H9 (cell line): ENCODE results near the gene TMEM151B. TPM values are rescaled to one million over a fixed set of nuclear protein-coding genes. Genes with fewer than 3 reads are reported as not detected.

Experiments used
- DNase-seq: peaks from one replicate; pipeline ENCODE4 v3.0.0-alpha.2; 2017
- H2AFZ ChIP-seq: one replicate; pipeline ENCODE4 v1.6.1; 2013; ENCODE audit warnings: mild to moderate bottlenecking, low read length, control low read depth, moderate library complexity
- H2AK5ac ChIP-seq: 2 replicates; pipeline ENCODE4 v1.6.1; 2013; ENCODE audit warnings: low read length, control low read depth, mixed read lengths; ENCODE audit not compliant: insufficient read length
- H2BK120ac ChIP-seq: one replicate; pipeline ENCODE4 v1.6.1; 2013; ENCODE audit warnings: low read depth, mild to moderate bottlenecking, low read length, control low read depth, inconsistent platforms; ENCODE audit not compliant: poor library complexity, severe bottlenecking
- H2BK12ac ChIP-seq: 2 replicates; pipeline ENCODE4 v1.6.1; 2013; ENCODE audit warnings: low read length, control low read depth, mixed read lengths, low read depth; ENCODE audit not compliant: insufficient read length
- H2BK15ac ChIP-seq: 2 replicates; pipeline ENCODE4 v1.6.1; 2013; ENCODE audit warnings: low read depth, low read length, control low read depth
- H2BK20ac ChIP-seq: one replicate; pipeline ENCODE4 v1.6.1; 2013; ENCODE audit warnings: low read depth, mild to moderate bottlenecking, low read length, control low read depth, inconsistent platforms; ENCODE audit not compliant: poor library complexity, severe bottlenecking
- H2BK5ac ChIP-seq: 2 replicates; pipeline ENCODE4 v1.6.1; 2013; ENCODE audit warnings: low read length, control low read depth, mixed read lengths; ENCODE audit not compliant: insufficient read length
- H3K14ac ChIP-seq: 2 replicates; pipeline ENCODE4 v1.6.1; 2013; ENCODE audit warnings: low read length, control low read depth; ENCODE audit not compliant: insufficient read depth
- H3K18ac ChIP-seq: 2 replicates; pipeline ENCODE4 v1.6.1; 2013; ENCODE audit warnings: low read depth, mild to moderate bottlenecking, mixed read lengths, low read length, control low read depth; ENCODE audit not compliant: insufficient read length
- H3K23ac ChIP-seq: 2 replicates; pipeline ENCODE4 v1.6.1; 2013; ENCODE audit warnings: low read length, control low read depth, mixed read lengths, low read depth; ENCODE audit not compliant: insufficient read length
- H3K23me2 ChIP-seq: 2 replicates; pipeline ENCODE4 v1.6.1; 2013; ENCODE audit warnings: low read depth, mild to moderate bottlenecking, mixed read lengths, low read length, control low read depth; ENCODE audit not compliant: insufficient read length, poor library complexity, severe bottlenecking
- H3K27ac ChIP-seq: 2 replicates; pipeline ENCODE4 v1.5.1; 2013; ENCODE audit warnings: low read length, control low read depth, mixed read lengths, low read depth; ENCODE audit not compliant: insufficient read length
- H3K27me3 ChIP-seq: 2 replicates; pipeline ENCODE4 v1.6.1; 2013; ENCODE audit warnings: low read length, control low read depth, inconsistent platforms; ENCODE audit not compliant: insufficient read depth
- H3K4ac ChIP-seq: 2 replicates; pipeline ENCODE4 v1.6.1; 2013; ENCODE audit warnings: low read depth, mild to moderate bottlenecking, control low read depth, inconsistent platforms, low read length, moderate library complexity
- H3K4me1 ChIP-seq: 2 replicates; pipeline ENCODE4 v1.6.1; 2013; ENCODE audit warnings: low read length, control low read depth, inconsistent platforms; ENCODE audit not compliant: insufficient read depth
- H3K4me2 ChIP-seq: 2 replicates; pipeline ENCODE4 v1.6.1; 2013; ENCODE audit warnings: low read length, control low read depth, mixed read lengths; ENCODE audit not compliant: insufficient read length, insufficient read depth
- H3K56ac ChIP-seq: 2 replicates; pipeline ENCODE4 v1.6.1; 2013; ENCODE audit warnings: low read depth, mild to moderate bottlenecking, mixed read lengths, low read length, control low read depth; ENCODE audit not compliant: insufficient read length
- H3K79me1 ChIP-seq: 2 replicates; pipeline ENCODE4 v1.6.1; 2013; ENCODE audit warnings: low read depth, mild to moderate bottlenecking, moderate library complexity, low read length, control low read depth, inconsistent platforms; ENCODE audit not compliant: insufficient read depth, poor library complexity, severe bottlenecking
- H3K79me2 ChIP-seq: 2 replicates; pipeline ENCODE4 v1.6.1; 2013; ENCODE audit warnings: low read length, control low read depth, inconsistent platforms; ENCODE audit not compliant: insufficient read depth
- H3K9ac ChIP-seq: 2 replicates; pipeline ENCODE4 v1.6.1; 2013; ENCODE audit warnings: low read length, control low read depth, mixed read lengths; ENCODE audit not compliant: insufficient read length; ENCODE audit errors: extremely low read depth
- H3K9me3 ChIP-seq: one replicate; pipeline ENCODE4 v1.6.1; 2013; ENCODE audit warnings: low read depth, low read length, inconsistent platforms; ENCODE audit not compliant: control insufficient read depth
- H3T11ph ChIP-seq: one replicate; pipeline ENCODE4 v1.6.1; 2013; ENCODE audit warnings: mild to moderate bottlenecking, low read length, control low read depth, inconsistent platforms
- H4K20me1 ChIP-seq: one replicate; pipeline ENCODE4 v1.6.1; 2013; ENCODE audit not compliant: control insufficient read depth, insufficient read length, insufficient read depth
- H4K5ac ChIP-seq: 2 replicates; pipeline ENCODE4 v1.6.1; 2013; ENCODE audit warnings: low read depth, mild to moderate bottlenecking, mixed read lengths, low read length, control low read depth; ENCODE audit not compliant: insufficient read length
- H4K8ac ChIP-seq: replicated peaks from 2 replicates; pipeline ENCODE4 v1.6.1; 2013; ENCODE audit warnings: low read length, control low read depth, mixed read lengths, low read depth; ENCODE audit not compliant: insufficient read length
- H4K91ac ChIP-seq: 2 replicates; pipeline ENCODE4 v1.6.1; 2013; ENCODE audit warnings: low read depth, mild to moderate bottlenecking, moderate library complexity, mixed read lengths, low read length, control low read depth; ENCODE audit not compliant: insufficient read length
- H3K27ac Mint-ChIP-seq, 3 experiments: 2 replicates in 2 of 3; 3 replicates in 1 of 3; pipeline ENCODE4 v1.8.0; 2020 to 2021; ENCODE audit warnings: mixed read lengths in 3 of 3, mild to moderate bottlenecking in 1 of 3, moderate library complexity in 1 of 3
- H3K27me3 Mint-ChIP-seq: 2 replicates; pipeline ENCODE4 v1.8.0; 2021; ENCODE audit warnings: low read depth, mild to moderate bottlenecking, moderate library complexity, mixed read lengths
- H3K36me3 Mint-ChIP-seq, 3 experiments: 2 replicates in 2 of 3; 3 replicates in 1 of 3; pipeline ENCODE4 v1.8.0; 2020 to 2021; ENCODE audit warnings: low read depth in 3 of 3, mixed read lengths in 3 of 3; ENCODE audit not compliant: insufficient read depth in 1 of 3
- H3K4me1 Mint-ChIP-seq, 2 experiments: 2 replicates each; pipeline ENCODE4 v1.8.0; 2020; ENCODE audit warnings: mixed read lengths in 2 of 2
- H3K4me3 Mint-ChIP-seq, 2 experiments: 2 replicates in 1 of 2; 3 replicates in 1 of 2; pipeline ENCODE4 v1.8.0; 2020 to 2021; ENCODE audit warnings: mild to moderate bottlenecking in 2 of 2, mixed read lengths in 2 of 2, moderate library complexity in 1 of 2
- H3K9me3 Mint-ChIP-seq, 2 experiments: 2 replicates in 1 of 2; 3 replicates in 1 of 2; pipeline ENCODE4 v1.8.0; 2020; ENCODE audit warnings: mild to moderate bottlenecking in 2 of 2, mixed read lengths in 2 of 2, moderate library complexity in 1 of 2
- WGBS: extraction: QIAGEN DNeasy Blood & Tissue Kit; methylation state at CpG from one replicate; pipeline ENCODE4 v1.1.7; 2013; ENCODE audit warnings: missing lambda C conversion rate, low lambda C conversion rate, mixed read lengths; ENCODE audit not compliant: insufficient read length; ENCODE audit errors: extremely low coverage; 5-methylcytosine and 5-hydroxymethylcytosine counted together
- total RNA-seq: library from RNA; stranded (reverse); gene quantifications from 2 replicates; pipeline ENCODE4 v1.2.1, GENCODE V29; 2021
- TF ChIP-seq, protein P1 (sequence below): fragments of 200-600 bp; sonication (generic); conservative IDR thresholded peaks from 3 replicates; pipeline ENCODE4 v1.8.0; 2021; ENCODE audit warnings: antibody characterized with exemption, mild to moderate bottlenecking

The TMEM151B gene
- total RNA-seq, 1 experiment from 2014 or later = 2.4 TPM

DNA sequence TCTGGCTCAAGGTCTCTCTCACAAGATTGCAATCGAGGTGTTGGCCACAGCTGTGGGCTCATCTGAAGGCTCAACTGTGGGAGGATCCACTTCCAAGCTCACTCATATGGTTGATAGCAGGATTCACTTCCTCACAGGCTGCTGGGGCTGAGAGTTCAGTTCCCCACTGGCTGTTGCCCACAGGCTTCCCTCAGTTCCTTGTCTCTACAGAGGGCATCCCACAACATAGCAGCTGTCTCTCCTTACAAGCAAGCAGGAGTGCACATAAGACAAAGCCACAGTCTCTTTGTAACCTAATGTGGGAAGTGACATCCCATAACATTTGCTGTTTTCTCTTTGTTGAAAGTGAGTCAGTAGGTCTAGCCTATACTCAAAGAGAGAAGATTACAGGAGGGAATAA lies 86.2 kb downstream of the TMEM151B start:
- no peak overlapping the region for H3K23ac ChIP-seq
- H3K4me1 ChIP-seq = no peaks in the 10 kb centered on the region
- H3K18ac ChIP-seq = no peak overlapping the region
- H3K79me1 ChIP-seq = no peaks in the 10 kb centered on the region
- Mint-ChIP-seq H3K4me3 (no peak overlapping the region), H3K36me3 (no peaks in the 10 kb centered on the region), H3K9me3 (no peaks in the 10 kb centered on the region), H3K27ac (no peak overlapping the region), H3K4me1 (no peaks in the 10 kb centered on the region), H3K27me3 (peaks cover 5% of the 10 kb centered on the region; the same call in 1 of the 2 replicates)
- H2BK20ac ChIP-seq = no peak overlapping the region
- H3K4me2 ChIP-seq = no peak overlapping the region
- no peak overlapping the region for H2BK5ac ChIP-seq
- no peaks in the 10 kb centered on the region for H3K79me2 ChIP-seq
- no peak overlapping the region for H3K9ac ChIP-seq
- H4K20me1 ChIP-seq = no peaks in the 10 kb centered on the region
- TF ChIP-seq, protein P1, sequence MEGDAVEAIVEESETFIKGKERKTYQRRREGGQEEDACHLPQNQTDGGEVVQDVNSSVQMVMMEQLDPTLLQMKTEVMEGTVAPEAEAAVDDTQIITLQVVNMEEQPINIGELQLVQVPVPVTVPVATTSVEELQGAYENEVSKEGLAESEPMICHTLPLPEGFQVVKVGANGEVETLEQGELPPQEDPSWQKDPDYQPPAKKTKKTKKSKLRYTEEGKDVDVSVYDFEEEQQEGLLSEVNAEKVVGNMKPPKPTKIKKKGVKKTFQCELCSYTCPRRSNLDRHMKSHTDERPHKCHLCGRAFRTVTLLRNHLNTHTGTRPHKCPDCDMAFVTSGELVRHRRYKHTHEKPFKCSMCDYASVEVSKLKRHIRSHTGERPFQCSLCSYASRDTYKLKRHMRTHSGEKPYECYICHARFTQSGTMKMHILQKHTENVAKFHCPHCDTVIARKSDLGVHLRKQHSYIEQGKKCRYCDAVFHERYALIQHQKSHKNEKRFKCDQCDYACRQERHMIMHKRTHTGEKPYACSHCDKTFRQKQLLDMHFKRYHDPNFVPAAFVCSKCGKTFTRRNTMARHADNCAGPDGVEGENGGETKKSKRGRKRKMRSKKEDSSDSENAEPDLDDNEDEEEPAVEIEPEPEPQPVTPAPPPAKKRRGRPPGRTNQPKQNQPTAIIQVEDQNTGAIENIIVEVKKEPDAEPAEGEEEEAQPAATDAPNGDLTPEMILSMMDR = no peak
- H3K14ac ChIP-seq = no peak overlapping the region
- H3K4ac ChIP-seq = no peak overlapping the region
- H3T11ph ChIP-seq = no peak overlapping the region
- H3K9me3 ChIP-seq = no peaks in the 10 kb centered on the region
- no peak overlapping the region for H2BK15ac ChIP-seq
- H2AFZ ChIP-seq = no peak overlapping the region
- no peaks in the 10 kb centered on the region for H3K23me2 ChIP-seq
- H2BK12ac ChIP-seq = no peak overlapping the region
- no peak overlapping the region for H3K56ac ChIP-seq
- no peak overlapping the region for H4K8ac ChIP-seq
- no peak overlapping the region for H4K91ac ChIP-seq
- H3K27me3 ChIP-seq = no peaks in the 10 kb centered on the region
- DNase-seq = no peak
- H2BK120ac ChIP-seq = no peak overlapping the region
- no CpG with 5 or more reads among the region's 1 CpG for WGBS
- H4K5ac ChIP-seq = no peak overlapping the region
- H2AK5ac ChIP-seq = no peak overlapping the region
- no peak overlapping the region for H3K27ac ChIP-seq

Other genes with a start within 250 kb of the TMEM151B start
- 80.1 and 80.3 TPM in 2 replicates for gene MRPL14, start 143.0 kb upstream of the TMEM151B start, total RNA-seq
- 56.3 and 56.8 TPM in 2 replicates for gene TMEM63B, start 142.9 kb upstream of the TMEM151B start, total RNA-seq
- gene CAPN11, start 111.6 kb upstream of the TMEM151B start, total RNA-seq = 0.28 and 0.29 TPM in 2 replicates
- gene MYMX, start 53.5 kb upstream of the TMEM151B start, total RNA-seq = 1.1 and 1.8 TPM in 2 replicates
- gene SLC29A1, start 46.9 kb upstream of the TMEM151B start, total RNA-seq = 118 and 124 TPM in 2 replicates
- 1,986 and 2,056 TPM in 2 replicates for gene HSP90AB1, start 23.3 kb upstream of the TMEM151B start, total RNA-seq
- gene SLC35B2, start 12.9 kb upstream of the TMEM151B start, total RNA-seq = 34.5 and 36.1 TPM in 2 replicates
- 9.7 and 12.1 TPM in 2 replicates for gene NFKBIE, start 4.9 kb upstream of the TMEM151B start, total RNA-seq
- 21.7 and 22.1 TPM in 2 replicates for gene AARS2, start 42.9 kb downstream of the TMEM151B start, total RNA-seq
- gene SPATS1, start 72.2 kb downstream of the TMEM151B start, total RNA-seq = not detected in 2 replicates
- gene CDC5L, start 117.3 kb downstream of the TMEM151B start, total RNA-seq = 34.3 and 34.6 TPM in 2 replicates